ENCODE measurements around the gene TIMMDC1. TPM values are rescaled to one million over a fixed set of nuclear protein-coding genes. Genes with fewer than 3 reads are reported as not detected.

Gene TIMMDC1
- total and polyA plus RNA-seq, 2 of the 13 experiments (the other 11 are each of a cell fraction or from before 2014, with no cell fraction given) = 50.0 to 77.8 TPM

GRCh38 chr3:119463171-119464169, 34.9 kb upstream of the TIMMDC1 start, which contains the start of gene TMEM39A (continued):
- TF ChIP-seq WIZ (CRISPR knock-in tag; IDR thresholded peaks at IDR 0.05) (0 out of 2 replicates have a peak, but pooled peaks have one; percentile 74), SPEN (CRISPR knock-in tag; IDR thresholded peaks at IDR 0.05; ENCODE audit: low read depth) (peak; percentile 85; the same call in 1 of the 2 replicates), FOXK1 (CRISPR knock-in tag; IDR thresholded peaks at IDR 0.05; ENCODE audit: borderline replicate concordance, low read depth) (peak; percentile 95), ZNF337 (CRISPR knock-in tag; IDR thresholded peaks at IDR 0.05; ENCODE audit: borderline replicate concordance, low read depth) (no peak), FOXA3 (CRISPR knock-in tag; IDR thresholded peaks at IDR 0.05) (peak; percentile 73), SP140L (CRISPR knock-in tag; IDR thresholded peaks at IDR 0.05; ENCODE audit: borderline replicate concordance) (0 out of 2 replicates have a peak, but pooled peaks have one; percentile 36), GATAD2A (CRISPR knock-in tag; IDR thresholded peaks at IDR 0.05) (peak; percentile 35; the same call in 1 of the 2 replicates), GTF3A (CRISPR knock-in tag; conservative IDR thresholded peaks at IDR 0.05) (no peak), KLF13 (CRISPR knock-in tag; IDR thresholded peaks at IDR 0.05) (no peak), POLR2AphosphoS5 (IDR thresholded peaks at IDR 0.05; ENCODE audit: low read depth, low read length) (peak; percentile 99), ZBTB34 (CRISPR knock-in tag; IDR thresholded peaks at IDR 0.05) (0 out of 2 replicates have a peak, but pooled peaks have one; percentile 17), CHD2 (IDR thresholded peaks at IDR 0.05; ENCODE audit: low read depth, low read length) (no peak), HMG20A (CRISPR knock-in tag; IDR thresholded peaks at IDR 0.05; ENCODE audit: borderline replicate concordance) (no peak; the same call in 1 of the 2 replicates), USF2 (IDR thresholded peaks at IDR 0.05; ENCODE audit: low read depth, low read length) (peak; percentile 12; the same call in 1 of the 2 replicates), USF2 (CRISPR knock-in tag; IDR thresholded peaks at IDR 0.05; ENCODE audit: borderline replicate concordance) (no peak), FLYWCH1 (CRISPR knock-in tag; IDR thresholded peaks at IDR 0.05) (no peak), ZNF75D (CRISPR knock-in tag; IDR thresholded peaks at IDR 0.05; ENCODE audit: borderline replicate concordance) (no peak), SMAD3 (CRISPR knock-in tag; IDR thresholded peaks at IDR 0.05) (peak; percentile 80), GRHL1 (CRISPR knock-in tag; conservative IDR thresholded peaks at IDR 0.05) (no peak), ZNF850 (CRISPR knock-in tag; conservative IDR thresholded peaks at IDR 0.05) (no peak), ZFP90 (CRISPR knock-in tag; IDR thresholded peaks at IDR 0.05; ENCODE audit: borderline replicate concordance) (peak; percentile 62; the same call in 1 of the 2 replicates), TIGD3 (CRISPR knock-in tag; IDR thresholded peaks at IDR 0.05; ENCODE audit: borderline replicate concordance) (no peak), ZNF776 (CRISPR knock-in tag; IDR thresholded peaks at IDR 0.05) (peak; percentile 86; the same call in 1 of the 2 replicates)

Measured in HepG2 (cell line).